ENCODE data around the gene GPC1. TPM values are rescaled to one million over a fixed set of nuclear protein-coding genes. Genes with fewer than 3 reads are reported as not detected.

Gene GPC1
- total and polyA plus RNA-seq, 2 experiments from 2014 or later, result 9.0 to 46.2 TPM

- Histone ChIP-seq H3K36me3 (ENCODE audit: insufficient read depth) (no peaks in the 10 kb centered on the region), H3K4me1 (ENCODE audit: insufficient read depth) (0 out of 2 replicates have a peak, but pooled peaks cover 3% of the 10 kb centered on the region), H4K20me1 (replicated peaks; ENCODE audit: insufficient read depth) (no peaks in the 10 kb centered on the region), H3K79me2 (replicated peaks; ENCODE audit: insufficient read depth) (no peaks in the 10 kb centered on the region), H3K27ac (ENCODE audit: low read depth) (no peak overlapping the region), H3F3A (replicated peaks; ENCODE audit: low read depth) (no peaks in the 10 kb centered on the region), H2AFZ (no peak overlapping the region), H3K4me3 (no peak overlapping the region), H3K9me2 (ENCODE audit: insufficient read depth) (no peaks in the 10 kb centered on the region), H3K4me2 (no peak overlapping the region), H3K27me3 (ENCODE audit: insufficient read depth) (no peaks in the 10 kb centered on the region)
- no peak overlapping the region for H3K4me3 Mint-ChIP-seq
- DNase-seq (ENCODE audit: low spot score) (no peak), ATAC-seq (no peak)
- H3K4me1 Mint-ChIP-seq, result peaks cover 3% of the 10 kb centered on the region; the same call in 1 of the 3 replicates
- peaks cover 2% of the 10 kb centered on the region; the same call in 1 of the 3 replicates for H3K36me3 Mint-ChIP-seq (ENCODE audit: low read depth)
- no peak overlapping the region for H3K27ac Mint-ChIP-seq
- TF ChIP-seq STAT1 (IDR thresholded peaks at IDR 0.05; ENCODE audit: unreplicated experiment), result no peak
- no peak for TF ChIP-seq ZNF462 (CRISPR knock-in tag; IDR thresholded peaks at IDR 0.05)
- TF ChIP-seq CREB1 (CRISPR knock-in tag; IDR thresholded peaks at IDR 0.05; ENCODE audit: low read depth), result no peak
- TF ChIP-seq ZNF331 (CRISPR knock-in tag; IDR thresholded peaks at IDR 0.05; ENCODE audit: low read depth), result no peak
- no peak for TF ChIP-seq NANOG (IDR thresholded peaks at IDR 0.05; ENCODE audit: borderline replicate concordance)
- TF ChIP-seq ZNF114 (CRISPR knock-in tag; IDR thresholded peaks at IDR 0.05), result no peak
- no peak for TF ChIP-seq ETS1 (IDR thresholded peaks at IDR 0.05)
- no peak for TF ChIP-seq JUNB (IDR thresholded peaks at IDR 0.05; ENCODE audit: unreplicated experiment)
- no peak for TF ChIP-seq REST (IDR thresholded peaks at IDR 0.05; ENCODE audit: unreplicated experiment)
- TF ChIP-seq EZH2phosphoT487 (IDR thresholded peaks at IDR 0.05; ENCODE audit: unreplicated experiment), result no peak
- no peak for TF ChIP-seq CTCF (conservative IDR thresholded peaks at IDR 0.05; ENCODE audit: low read depth in 2 of 2)
- TF ChIP-seq POLR2AphosphoS5 (IDR thresholded peaks at IDR 0.05; ENCODE audit: low read depth), result no peak
- no peak for TF ChIP-seq EZH2 (IDR thresholded peaks at IDR 0.05; ENCODE audit: low read depth, unreplicated experiment)
- H3K9me3 Mint-ChIP-seq, result peaks cover 22% of the 10 kb centered on the region
- H3K27me3 Mint-ChIP-seq (ENCODE audit: insufficient read depth, low read depth, poor library complexity), result peaks cover 8% of the 10 kb centered on the region
These were observed 6.1 kb upstream of the GPC1 start for GRCh38 chr2:240429341-240429871.
